ENCODE data around the gene ASGR1.
"Not testable (repeated sequence)": the region's sequence is repeated elsewhere in the genome, so short reads cannot be mapped to it uniquely, and the experiment has no call there.

The ASGR1 gene

GRCh38 chr17:7158424-7158823 lies 20.7 kb downstream of the ASGR1 start:
- DNase-seq: not testable (repeated sequence)

DNA sequence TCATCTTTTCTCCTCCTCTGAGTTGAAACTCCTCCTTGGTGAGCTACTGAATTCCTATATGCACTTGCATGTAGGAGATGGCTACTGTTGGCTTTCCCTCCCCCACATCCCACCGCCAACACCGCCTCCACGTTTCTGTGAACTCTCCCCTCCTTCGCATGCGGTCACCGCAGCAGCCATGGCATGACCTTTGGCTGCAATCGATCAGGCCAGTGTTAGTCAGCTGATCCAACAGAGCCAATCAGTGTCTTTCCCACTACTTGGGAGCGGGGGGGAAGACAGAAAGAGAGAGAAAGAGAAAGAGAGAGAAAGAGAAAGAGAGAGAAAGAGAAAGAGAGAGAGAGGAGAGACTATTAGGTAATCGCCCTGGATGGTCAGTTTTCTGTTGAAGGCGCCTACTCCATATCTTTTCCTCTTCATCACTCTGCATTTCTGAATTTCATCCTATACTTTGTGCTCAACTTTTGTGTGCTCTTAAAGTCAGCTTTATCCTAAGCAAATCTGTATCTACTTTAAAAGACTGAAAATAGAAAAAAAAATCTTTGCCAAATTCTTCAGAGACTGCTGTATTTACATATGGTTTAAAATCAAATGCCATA lies 22.7 kb downstream of the ASGR1 start:
- no peak for DNase-seq

GRCh38 chr17:7147772-7148171 lies 31.4 kb downstream of the ASGR1 start:
- no peak for DNase-seq

DNA sequence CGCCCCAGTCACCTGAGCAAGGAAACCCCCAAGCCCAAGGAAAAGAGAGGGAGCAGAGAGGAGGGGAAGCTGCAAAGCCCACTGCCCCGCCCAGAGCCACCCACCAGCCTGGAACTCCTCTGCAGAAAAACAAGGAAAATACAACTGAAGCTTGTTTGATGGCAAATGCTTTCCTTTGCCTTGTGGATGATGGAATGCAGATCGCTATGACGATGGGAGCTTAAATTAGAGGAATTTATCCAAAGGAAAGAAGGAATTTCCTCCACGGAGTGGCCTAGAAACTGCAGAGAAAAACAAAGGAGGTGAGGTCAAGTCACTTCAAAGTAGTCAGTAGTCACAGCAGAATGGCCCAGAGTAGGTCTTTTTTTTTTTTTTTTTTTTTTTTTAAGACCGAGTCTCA lies 33.1 kb downstream of the ASGR1 start:
- no peak for DNase-seq

- DNase-seq: no peak
These were observed 35.0 kb downstream of the ASGR1 start for GRCh38 chr17:7144213-7144612.

GRCh38 chr17:7141824-7142223 lies 37.3 kb downstream of the ASGR1 start:
- DNase-seq: no peak

DNA sequence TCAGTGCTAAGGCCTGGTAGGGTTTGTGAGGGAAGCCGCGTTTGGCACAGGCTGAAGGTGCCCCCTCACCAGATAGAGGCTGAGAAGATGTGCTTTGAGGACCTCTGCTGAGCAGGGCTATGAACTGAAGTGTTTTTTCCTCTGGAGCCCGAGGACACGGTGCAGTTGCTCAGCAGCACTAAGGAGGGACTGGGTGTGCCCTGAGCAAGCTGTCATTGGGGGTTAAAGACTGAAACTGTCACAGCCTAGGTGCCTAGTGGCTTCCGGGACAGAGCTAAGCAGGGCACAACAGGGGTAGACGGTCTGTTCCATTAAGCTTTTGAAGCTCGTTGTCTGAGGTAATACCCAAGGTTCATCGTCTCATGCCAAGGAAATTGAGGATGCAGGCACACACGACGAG lies 39.8 kb downstream of the ASGR1 start:
- DNase-seq: no peak

- no peak for DNase-seq
These were observed 40.3 kb downstream of the ASGR1 start for GRCh38 chr17:7138800-7139381.

DNA sequence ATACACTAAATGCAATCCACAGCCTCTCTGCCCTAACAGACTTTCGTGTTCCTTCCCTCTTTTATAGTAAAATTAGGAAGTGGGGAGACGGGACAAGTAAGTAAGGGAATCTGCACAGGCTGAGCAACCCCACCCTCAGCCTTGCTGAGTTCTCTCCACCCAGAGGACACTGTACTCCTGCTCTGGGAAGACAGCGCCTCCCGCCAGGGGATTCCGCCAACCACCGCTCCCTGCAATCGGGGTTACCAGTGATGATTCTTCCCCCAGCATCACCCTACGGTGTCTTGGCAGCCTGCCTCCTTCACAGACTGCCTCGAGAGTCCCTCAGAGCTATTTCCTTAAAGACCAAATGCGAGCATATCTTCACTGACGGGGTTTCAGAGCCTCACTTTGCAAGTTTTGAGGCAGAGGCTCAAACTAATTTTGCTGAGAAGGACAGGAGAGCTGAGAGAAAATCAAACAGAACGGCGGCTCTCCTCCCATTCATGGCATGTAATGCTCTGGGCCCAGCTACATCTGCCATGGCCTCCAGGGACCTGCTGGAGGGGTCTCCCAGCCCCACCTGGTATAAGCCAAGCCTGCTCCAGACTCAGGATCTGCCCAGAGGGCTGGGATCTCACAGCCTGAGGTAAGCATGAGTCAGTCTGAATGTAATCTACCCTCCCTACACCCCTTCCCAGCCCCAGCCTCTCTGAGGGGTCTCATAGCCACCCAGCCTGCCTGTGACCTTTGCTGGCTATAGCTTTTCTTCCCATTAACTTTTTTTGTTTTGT lies 41.8 kb downstream of the ASGR1 start:
- no peak for DNase-seq

- peak in 1 of 2 experiments; percentile 27 for DNase-seq
These were observed 42.8 kb downstream of the ASGR1 start for GRCh38 chr17:7136266-7136877.

DNA sequence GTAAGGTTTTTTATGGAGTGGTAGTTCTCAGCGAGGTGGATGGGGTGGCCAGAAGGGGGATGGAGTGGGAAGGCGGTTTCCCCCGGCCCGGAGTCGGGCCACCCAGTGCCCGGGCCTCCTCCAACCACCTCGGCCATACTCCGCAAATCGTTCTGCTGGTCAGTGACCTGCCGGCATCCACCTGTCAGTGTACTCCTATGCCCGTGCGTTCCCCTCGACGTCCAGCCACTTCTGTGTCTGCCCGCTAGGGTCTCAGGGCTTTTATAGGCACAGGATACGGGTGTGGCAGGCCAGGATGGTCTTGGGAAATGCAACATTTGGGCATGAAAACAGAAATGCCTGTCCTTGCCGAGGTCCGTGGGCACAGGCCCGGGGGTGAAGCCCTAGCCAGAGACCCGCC lies 45.3 kb downstream of the ASGR1 start:
- no peak for DNase-seq

- DNase-seq: no peak
These were observed 45.7 kb downstream of the ASGR1 start for GRCh38 chr17:7133424-7133823.

GRCh38 chr17:7132511-7133094 lies 46.6 kb downstream of the ASGR1 start:
- DNase-seq: no peak

- DNase-seq: no peak
These were observed 47.8 kb downstream of the ASGR1 start for GRCh38 chr17:7131423-7131791.

DNA sequence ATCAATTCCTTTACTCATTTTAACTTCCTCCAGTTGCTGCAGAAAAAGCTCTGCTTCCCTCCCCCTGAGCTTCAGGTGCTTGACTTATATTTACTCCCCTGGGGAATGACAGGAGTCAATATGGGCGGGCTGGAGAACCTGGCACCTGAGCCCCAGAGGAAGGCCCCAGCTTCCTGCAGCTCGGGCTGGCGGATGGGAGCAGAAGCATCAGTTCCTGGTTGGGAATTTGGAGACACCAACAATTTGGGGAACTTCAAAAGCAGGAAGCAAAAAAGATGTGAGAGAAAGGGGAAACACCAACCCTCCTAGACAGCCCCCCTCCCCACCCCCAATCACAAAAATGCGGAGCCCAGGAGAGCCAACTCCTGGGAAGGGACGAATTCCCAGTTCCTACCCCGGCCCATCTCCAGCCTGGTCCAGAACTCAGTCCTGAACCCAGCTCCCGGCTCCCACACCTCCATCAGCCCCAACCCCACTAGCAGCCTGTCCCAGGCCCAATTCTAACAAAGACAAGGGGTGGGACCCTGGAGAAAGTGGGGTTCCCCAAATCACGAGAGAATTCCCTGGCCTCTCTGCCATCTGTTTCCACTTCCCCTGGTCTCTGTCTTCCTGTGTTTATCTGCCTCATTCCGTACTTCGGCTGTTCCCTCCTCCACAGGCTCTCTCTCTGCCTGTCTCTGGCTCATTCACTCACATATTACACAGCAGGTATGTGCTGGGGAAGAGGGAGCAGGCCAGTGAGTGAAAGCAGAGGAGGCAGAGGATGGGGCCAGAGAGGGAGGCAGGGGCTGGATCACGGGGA lies 48.3 kb downstream of the ASGR1 start:
- no peak for DNase-seq

DNA sequence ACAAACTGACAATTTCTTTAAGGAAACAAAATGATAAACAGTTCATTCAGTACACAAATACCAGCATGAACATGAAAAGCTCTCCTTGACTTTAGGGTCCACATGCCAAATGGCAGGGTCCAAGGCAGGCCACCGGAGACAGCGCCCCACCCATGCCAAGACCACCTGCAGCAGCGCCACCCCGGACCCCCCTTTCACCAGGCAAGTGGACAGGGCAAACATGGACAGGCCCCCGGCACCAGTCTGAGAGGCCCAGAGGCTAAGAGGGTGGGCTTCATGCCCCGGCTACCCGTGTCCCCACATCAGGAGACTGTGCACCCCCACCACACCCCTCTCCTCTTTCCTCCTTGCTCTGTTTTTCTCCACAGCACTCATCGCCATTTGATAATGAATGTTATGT lies 49.9 kb downstream of the ASGR1 start:
- no peak for DNase-seq

DNA sequence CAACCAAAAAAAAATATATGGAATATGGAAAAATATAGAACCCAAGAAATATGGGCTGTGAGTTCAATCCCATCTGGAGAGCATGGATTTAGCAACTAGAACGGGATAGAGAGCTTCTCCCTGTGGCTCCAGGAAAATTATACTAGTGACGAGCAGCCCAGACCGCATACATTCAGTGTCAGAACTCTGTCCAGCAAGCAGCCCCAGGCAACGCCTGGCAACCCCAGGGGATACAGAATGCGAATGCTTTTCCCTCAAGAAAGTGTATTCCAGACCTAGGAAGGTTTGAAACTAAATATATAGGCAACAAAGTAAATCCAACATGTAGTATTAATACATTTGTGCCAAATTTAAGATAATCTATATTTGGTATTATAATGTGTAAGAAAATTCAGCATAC lies 51.0 kb downstream of the ASGR1 start:
- no peak for DNase-seq

DNA sequence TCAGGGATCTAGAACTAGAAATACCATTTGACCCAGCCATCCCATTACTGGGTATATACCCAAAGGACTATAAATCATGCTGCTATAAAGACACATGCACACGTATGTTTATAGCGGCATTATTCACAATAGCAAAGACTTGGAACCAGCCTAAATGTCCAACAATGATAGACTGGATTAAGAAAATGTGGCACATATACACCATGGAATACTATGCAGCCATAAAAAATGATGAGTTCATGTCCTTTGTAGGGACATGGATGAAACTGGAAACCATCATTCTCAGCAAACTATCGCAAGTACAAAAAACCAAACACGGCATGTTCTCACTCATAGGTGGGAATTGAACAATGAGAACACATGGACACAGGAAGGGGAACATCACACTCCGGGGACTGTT lies 51.7 kb downstream of the ASGR1 start:
- DNase-seq: not testable (repeated sequence)

DNA sequence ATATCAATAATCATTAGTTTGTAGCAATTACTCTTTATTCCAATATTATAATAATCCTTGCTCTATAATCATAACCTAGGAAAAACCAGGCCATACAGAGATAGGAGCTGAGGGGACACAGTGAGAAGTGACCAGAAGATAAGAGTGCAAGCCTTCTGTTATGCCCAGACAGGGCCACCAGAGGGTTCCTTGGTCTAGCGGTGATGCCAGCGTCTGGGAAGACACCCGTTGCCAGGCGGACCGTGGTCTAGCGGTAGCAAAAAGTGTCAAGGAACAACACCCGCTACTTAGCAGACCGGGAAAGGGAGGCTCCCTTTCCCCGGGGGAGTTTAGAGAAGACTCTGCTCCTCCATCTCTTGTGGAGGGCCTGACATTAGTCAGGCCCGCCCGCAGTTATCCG lies 52.8 kb downstream of the ASGR1 start:
- not testable (repeated sequence) for DNase-seq

GRCh38 chr17:7124923-7125322 lies 54.2 kb downstream of the ASGR1 start:
- no peak for DNase-seq

DNA sequence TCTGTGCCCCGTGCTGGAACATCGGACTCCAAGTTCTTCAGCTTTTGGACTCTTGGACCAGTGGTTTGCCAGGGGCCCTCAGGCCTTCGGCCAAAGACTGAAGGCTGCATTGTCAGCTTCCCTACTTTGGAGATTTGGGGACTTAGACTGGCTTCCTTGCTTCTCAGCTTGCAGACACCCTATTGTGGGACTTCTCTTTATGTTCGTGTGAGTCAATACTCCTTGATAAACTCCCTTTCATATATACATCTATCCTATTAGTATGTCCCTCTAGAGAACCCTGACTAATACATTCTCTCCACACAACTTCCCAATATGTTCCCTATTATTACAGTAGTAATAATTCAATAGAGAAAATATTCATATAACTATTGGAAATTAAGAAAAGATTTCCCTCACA lies 55.3 kb downstream of the ASGR1 start:
- DNase-seq: no peak

Data from NCI-H524 (cell line).